ENCODE results near the gene COL2A1. TPM values are rescaled to one million over a fixed set of nuclear protein-coding genes. Genes with fewer than 3 reads are reported as not detected.
"Not testable (repeated sequence)": the region's sequence is repeated elsewhere in the genome, so short reads cannot be mapped to it uniquely, and the experiment has no call there.

Gene COL2A1
- total RNA-seq, 1 donor from 2014 or later, result not detected

DNA sequence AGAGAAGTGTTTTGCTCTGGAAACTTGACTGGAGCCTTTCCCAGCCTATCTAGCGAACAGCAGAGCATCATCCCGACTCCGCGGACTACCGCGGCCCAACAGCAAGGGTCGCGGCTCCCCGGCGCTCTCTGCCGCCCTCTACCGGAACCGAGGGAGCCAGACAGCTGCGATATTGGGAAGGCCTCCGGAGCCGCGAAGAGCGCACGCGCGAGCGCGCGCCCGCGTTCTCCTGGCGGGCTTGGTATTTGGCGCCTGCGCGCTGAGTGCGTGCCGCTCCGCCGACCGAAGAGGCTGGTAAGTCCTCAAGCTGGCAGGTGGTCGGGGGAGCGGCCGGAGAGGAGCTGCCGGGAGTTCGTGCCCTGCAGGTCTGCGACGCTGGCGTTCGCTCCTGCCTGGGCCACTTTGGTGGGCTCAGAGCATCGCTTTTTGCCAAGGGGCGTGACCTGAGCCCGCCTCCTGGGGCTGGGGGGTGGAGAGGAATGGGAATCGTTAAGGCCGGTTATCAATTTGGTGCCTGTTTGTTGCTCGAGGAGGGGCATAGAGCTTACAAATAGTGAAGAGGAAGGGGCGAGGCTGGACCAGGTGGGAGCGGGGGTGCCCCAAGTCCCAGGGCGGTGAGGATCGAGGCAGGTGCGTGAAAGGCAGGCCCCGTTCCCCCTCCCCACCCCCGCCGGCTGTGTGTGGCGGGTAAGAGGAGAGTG is 40.8 kb downstream of the COL2A1 start, which contains the start of gene TMEM106C:
TMEM106C (plus strand) TSS at position 257 of the 701 bp plus-strand sequence. CDS start 641 bp downstream, outside the sequence.
- peak; percentile 95 for ATAC-seq
- intact Hi-C loops (cut with DNase I), result no loop called here
- DNase-seq (ENCODE audit: low spot score), result peak; percentile 95

DNA sequence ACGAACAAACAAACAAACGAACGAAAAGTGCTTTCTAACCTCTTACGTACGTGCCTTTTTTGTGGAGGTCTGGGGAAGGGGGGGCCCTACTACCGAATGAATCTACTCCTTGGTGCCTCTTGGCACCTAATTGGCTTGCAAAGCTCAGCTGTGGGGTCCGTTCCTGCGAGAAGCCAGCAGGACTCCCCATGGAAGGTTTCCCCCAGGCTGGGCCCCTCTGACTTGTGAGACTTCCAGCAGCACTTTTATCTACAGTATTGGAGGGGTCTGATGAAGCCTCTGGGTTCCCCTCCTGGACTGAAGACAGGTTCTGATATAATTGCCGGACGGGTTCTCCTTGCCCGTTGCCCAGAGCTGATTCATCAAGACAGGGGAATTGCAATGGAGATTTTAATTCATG is 42.1 kb downstream of the COL2A1 start:
- intact Hi-C loops (cut with DNase I), result no loop called here
- DNase-seq (ENCODE audit: low spot score) (no peak), ATAC-seq (no peak)

DNA sequence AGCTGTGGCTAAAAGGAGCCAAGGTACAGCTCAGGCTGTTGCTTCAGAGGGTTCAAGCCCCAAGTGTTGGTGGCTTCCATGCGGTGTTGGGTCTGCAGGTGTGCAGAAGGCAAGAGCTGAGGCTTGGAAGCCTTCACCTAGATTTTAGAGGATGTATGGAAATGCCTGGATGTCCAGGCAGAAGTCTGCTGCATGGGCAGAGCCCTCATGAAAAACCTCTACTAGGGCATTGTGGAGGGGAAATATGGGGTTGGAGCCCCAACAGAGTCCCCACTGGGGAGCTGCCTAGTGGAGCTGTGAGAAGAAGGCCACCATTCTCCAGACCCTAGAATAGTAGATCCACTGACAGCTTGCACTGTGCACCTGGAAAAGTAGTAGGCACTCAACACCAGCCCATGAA is 46.6 kb downstream of the COL2A1 start:
- intact Hi-C loops (cut with DNase I); DNase-seq (ENCODE audit: low spot score); ATAC-seq: not testable (repeated sequence)

DNA sequence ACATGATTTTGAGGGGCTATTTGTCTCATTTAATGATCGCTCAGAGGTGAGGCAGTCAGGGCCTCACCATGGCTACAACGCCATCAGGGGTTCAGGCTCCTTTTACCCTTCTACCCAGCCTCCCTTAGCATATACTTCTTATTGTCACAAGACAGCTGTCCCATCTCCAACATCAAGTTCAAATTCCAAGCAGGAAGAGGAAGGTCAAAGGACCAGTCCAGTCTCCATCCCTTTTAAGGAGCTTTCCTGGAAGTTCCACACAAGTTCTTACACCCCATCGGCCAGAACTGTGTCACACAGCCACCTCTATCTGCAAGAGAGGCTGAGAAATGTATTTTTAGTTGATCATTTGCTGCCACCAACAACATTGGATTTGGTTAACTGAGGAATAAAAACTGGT is 49.2 kb downstream of the COL2A1 start:
- DNase-seq (ENCODE audit: low spot score) (no peak), ATAC-seq (no peak)
- intact Hi-C loops (cut with DNase I), result no loop called here

DNA sequence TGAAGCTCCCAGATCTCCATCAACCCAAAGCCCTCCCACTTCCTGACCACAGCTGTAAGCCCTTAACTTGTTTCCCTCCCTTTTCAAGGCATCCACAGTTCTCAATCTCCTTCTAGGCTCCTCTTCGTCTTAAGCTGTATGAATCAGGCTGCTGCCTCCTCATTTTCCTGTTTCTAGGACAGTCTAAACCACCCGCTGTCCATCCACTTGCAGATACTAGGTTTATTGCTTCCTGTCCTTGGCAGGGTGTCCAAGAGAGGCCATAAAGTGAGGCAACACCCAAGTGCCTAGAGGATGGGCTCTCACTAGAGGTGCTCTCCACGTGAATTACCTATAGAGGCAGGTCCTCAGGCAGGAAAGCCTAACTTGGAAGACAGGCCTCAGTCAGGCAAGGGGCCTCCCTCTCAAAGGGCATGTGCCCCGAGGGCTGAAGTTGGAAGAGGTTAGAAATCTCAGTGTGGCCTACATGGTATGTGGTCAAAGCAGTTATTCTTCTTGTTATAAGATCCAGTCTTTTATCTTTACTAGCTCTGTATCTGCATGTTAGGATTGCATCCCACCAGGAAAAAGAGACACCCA is 49.7 kb downstream of the COL2A1 start:
- no peak for DNase-seq (ENCODE audit: low spot score)
- ATAC-seq, result no peak
- intact Hi-C loops (cut with DNase I), result no loop called here

DNA sequence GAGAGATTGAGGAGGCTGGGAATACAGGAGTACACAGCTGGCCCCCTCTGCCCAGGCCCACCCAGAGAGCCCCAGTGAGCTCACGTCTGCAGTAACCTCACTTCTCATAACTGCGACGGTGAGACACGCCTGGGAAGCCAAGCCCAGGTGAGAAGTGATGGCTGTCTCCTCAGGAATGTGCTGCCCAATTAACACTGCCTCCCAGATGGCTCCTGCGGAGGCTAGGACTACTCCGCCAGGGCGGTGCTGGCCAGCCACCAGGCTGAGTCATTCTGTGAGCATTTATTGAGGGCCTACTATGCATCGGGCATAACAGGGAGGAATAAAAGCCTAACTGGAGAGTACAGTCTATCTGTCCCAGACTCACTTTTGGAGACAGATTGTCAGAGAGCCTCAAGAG is 50.2 kb downstream of the COL2A1 start:
- intact Hi-C loops (cut with DNase I), result no loop called here
- DNase-seq (ENCODE audit: low spot score), result no peak
- ATAC-seq, result no peak

DNA sequence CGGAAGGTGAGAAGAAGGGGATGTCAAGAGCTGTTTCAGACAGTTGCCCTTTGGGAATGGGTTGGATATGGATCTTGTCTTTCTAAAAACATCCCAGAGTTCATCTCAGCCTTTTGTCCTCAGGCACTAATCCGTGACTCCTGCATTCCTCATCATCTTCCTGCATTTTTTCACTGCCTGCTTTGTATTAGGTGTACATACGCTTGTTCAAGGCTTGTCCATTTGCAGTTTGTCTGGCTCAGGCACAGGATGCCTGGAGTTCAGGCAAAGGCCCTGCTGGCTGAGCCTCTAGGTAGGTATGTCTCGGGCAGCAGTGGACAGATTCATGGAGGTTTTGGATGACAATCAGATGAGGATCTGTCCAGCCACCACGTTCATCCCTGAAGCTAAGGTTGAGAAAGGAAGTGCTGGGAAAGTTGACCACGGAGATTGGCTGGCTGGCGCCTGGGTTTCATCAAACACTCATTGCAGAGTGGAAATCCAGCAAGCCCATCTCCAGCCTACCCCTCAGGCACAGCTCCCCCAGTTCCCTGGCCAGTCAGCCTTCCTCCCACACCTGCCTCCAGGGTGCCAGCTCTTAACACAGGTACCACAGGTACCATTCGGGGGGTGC is 53.3 kb downstream of the COL2A1 start:
- DNase-seq (ENCODE audit: low spot score), result no peak
- intact Hi-C loops (cut with DNase I), result no loop called here
- ATAC-seq, result no peak

DNA sequence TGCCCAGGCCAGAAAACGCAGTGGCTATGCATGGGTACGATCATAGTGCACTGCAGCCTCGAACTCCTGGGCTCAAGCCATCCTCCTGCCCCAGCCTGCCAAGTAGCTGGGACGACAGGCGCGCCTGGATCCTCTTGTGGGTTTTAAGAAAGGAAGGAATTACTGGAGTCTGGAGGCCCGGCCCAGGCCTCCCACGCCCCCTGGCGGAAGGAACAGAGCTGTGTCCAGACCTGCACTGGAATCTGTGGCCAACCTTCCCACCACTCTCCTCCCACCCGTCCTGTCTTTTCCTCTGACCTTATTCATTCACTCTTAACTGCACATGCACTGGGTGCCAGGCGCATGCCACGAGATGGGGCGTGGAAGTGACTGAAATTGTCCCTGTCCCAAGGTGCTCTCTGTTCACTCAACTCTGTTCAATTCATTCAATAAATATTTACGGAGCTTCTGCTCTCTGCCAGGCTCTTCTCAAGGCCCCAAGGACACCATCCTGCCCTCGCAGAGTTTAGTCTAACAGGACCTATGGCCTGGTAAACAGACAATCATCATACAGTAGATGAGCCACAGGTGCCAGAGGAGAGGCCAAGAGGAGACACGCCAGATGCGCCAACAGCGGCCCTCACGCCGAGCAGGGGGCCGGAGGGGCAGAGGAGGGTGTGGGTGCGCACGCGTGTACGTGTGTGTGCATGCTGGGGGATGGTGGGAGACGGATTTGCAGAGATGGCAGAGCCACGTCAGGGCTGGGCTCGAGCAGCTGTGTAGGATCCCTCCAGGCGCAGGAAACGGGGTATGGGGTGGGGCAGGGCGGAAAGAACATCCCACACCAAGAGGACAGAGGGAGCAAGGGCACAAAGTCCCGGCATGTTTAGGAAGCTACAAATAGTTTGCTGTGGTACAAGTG is 54.6 kb downstream of the COL2A1 start:
- DNase-seq (ENCODE audit: low spot score), result peak; percentile 83
- peak; percentile 78 for ATAC-seq
- intact Hi-C loops (cut with DNase I), result no loop called here

DNA sequence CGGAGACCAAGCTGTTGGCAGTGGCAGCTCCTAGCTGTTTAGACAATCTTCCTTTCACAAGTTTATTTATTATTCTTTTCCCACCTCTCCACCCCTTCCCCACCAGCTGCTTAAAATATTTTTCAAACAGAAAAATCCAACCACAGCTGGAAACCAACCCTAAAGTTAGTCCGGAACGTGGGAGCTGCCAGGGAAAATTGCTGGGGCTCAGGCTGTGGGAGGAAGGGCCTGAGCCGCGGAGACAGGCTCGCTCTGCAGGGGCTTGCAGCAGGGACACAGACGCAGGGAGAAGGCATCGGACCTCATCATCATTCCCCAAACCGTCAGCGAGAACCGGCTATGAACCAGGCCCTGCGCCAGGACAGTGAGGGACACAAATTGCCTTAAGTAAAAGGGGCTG is 56.9 kb downstream of the COL2A1 start:
- intact Hi-C loops (cut with DNase I), result no loop called here
- ATAC-seq (no peak), DNase-seq (ENCODE audit: low spot score) (peak; percentile 42)

DNA sequence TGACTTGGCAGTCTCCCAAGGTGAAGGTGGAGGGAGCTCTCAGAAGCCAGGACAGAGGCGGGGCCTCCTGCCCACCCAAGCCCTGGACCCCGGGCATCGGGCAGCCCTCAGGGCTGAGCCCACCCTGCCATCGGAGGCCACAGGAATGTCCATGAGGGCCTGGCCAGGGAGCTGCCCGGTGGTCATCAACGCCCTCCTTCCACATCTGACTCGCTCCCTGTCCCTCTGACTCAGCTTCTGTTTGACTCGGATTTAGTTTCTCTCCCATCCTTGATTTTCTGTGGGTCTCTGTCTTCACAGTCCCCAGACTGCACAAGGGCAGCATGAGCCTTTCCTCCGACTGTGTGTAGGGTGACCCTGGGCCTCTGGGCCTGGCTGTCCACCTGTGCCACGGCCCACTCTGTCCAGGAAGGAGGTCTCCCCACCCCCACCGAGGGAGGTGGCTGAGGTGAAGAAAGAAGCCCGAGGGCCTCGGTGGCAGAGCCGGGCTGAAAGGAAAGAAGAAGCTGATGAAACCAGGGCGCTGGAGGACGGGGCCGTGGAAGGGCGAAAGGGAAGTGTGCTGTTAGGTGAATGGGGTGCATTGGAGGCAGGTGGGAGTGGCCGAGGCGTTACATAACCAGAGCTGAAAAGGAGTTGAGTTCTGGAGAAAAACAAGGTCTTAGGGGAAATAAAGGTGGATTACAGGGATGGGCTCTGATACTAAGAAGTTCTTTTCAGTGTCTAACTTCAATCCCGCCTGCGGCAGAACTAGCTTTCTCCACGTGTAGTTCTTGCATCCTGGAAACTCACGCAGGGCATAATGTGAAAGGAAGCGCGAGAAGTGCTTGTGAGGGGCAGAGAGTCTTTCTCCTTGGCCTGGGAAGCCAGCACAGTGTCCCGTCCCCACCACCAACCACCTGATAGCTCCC is 57.6 kb downstream of the COL2A1 start:
- DNase-seq (ENCODE audit: low spot score), result peak; percentile 53
- ATAC-seq, result no peak
- intact Hi-C loops (cut with DNase I), result no loop called here

DNA sequence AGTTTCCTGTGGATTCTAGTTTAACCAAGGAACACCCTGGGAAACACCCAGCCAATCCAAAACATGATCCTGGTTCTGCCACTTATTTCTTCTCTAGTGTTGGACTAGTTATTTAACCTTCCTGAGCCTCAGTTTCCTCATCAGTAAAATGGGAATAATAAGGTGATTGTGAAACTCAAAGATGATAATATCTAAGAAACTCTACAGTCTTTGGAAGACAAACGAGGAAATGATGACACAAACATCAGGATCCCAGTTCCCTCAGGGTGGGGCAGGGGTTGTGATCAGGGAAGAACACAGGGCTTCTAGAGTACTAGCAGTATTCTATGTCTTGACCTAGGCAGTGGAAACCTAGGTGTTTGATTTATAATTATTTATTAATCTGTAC is 58.9 kb downstream of the COL2A1 start:
- intact Hi-C loops (cut with DNase I), result no loop called here
- no peak for ATAC-seq

DNA sequence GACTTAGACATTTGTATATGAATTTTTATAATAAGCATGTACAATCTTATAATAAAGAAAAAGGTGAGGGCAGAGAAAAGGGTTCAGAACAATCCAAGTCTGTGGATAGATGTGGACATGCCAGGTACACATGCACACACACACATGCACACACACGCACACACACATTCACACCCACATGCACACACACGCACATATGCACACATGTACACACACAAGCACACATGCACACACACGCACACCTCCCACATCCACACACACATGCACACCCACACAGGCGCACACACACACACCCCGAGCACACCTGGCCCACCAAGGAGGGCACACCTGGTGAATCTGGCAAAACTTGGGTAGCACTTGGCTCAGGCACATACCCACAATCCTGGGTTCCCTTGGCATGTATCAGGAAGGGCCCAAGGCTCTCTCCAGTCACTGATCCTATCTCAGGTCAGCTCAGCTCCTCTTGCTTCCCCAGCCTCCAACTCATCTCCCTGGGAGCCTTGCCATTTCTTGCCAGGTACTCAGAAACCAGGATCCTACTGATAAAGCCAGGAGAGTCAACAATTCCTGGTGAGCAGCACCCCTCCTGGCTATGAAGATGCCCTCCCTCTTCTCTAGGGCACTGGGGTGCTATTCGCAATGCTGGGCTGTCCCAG is 59.5 kb downstream of the COL2A1 start:
- no peak for ATAC-seq
- intact Hi-C loops (cut with DNase I), result no loop called here
- peak; percentile 15 for DNase-seq (ENCODE audit: low spot score)

More for the DNA sequence above, 58.9 kb downstream of the COL2A1 start:
- peak; percentile 30 for DNase-seq (ENCODE audit: low spot score)

DNA sequence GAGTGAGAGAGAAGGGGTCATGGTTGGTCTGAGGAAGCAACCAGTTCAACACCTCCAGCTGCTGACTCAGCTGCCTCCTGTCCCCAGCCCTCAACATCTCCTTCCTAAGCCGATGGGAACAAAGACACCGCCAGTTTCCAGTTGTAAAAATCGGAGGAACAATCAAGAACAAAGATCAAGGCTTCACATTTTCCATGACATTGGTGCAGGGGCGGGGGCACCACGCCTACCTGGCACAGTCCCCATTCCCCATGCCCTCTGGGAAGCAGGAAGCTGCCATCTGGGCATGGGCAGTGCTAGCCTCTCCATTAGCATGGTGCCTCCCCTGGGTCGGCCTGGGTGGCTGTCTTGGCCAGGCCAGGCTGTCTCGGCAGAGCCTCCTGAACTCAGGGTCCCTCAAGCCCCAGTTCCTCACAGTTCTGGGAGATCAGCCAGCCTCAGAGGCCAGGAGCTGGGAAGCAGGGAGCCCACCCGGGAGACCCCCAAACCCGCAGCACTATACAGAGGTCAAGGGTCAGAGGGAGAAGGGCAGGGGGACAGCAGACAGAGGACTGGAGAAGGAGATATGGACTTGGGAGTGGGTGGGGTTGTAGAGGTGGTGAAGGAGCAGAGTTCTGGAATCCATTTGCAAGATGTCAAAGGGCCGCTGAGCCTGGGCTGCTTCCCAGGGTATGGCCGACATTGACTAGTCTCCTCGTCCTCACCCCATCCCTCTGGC is 60.5 kb downstream of the COL2A1 start:
- no peak for ATAC-seq
- intact Hi-C loops (cut with DNase I), result no loop called here
- DNase-seq (ENCODE audit: low spot score), result peak; percentile 31

DNA sequence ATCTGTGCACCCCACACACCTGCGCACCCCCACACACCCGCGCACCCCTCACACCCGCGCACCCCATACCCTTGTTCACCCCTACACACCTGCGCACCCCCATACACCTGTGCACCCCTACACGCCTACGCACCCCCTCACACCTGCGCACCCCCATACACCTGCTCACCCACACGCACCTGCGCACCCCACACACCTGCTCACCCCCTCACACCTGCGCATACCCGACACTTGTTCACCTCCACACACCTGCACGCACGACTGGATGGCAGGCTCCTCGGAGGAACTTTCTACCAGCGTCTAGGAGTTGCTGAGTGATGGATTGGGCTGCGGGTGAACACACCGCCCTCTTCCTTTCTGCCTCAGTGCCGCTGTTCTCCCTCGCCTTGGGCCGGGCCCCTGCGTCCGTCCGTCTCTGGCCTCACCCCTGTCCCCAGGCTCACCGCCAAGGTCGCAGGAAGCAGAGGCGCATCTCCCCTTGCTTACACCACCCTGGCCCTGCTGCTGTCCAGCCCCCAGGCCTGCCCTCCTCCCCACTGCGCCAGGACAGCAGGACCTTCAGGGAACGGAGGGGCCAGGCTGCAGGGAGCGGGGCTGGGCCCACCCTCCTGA is 61.6 kb downstream of the COL2A1 start:
- DNase-seq (ENCODE audit: low spot score) (peak; percentile 47), ATAC-seq (no peak)
- intact Hi-C loops (cut with DNase I), result no loop called here

DNA sequence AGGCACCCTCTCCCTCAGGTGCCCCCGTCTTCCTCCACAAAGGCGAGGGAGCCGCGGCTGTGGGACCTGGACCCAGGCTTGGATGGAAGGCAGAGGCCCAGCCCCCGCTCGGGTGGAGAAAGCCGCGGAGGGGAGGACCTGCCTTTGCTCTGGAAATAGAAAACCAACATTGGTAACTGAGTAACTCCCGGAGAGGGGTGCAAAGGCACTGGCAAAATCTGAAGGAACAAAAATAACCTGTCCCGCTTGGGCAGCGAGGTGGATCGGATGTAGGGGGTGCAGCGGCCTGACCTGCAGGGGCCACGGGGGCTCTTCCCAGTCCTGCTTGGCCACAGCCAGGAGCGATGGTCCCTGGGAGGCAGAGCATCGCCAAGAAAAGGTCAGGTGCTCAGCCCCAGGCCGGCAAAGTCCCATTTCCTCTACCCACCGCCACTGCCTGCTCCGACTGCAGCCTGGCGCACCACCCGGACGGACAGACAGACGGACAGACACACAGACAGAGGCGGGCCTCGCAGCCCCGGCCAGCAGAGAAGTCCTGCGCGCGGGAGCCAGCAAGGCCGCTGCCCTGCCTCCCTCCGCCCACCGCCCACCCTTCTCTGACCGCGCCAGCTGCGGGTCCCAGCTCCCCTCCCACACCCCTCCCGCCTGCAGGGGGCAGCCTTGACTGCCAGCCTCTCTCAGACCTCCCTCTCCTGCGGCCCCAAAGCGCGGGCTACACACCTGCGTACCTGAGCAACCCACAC is 62.2 kb downstream of the COL2A1 start:
- DNase-seq (ENCODE audit: low spot score) (peak; percentile 62), ATAC-seq (no peak)
- intact Hi-C loops (cut with DNase I), result no loop called here

DNA sequence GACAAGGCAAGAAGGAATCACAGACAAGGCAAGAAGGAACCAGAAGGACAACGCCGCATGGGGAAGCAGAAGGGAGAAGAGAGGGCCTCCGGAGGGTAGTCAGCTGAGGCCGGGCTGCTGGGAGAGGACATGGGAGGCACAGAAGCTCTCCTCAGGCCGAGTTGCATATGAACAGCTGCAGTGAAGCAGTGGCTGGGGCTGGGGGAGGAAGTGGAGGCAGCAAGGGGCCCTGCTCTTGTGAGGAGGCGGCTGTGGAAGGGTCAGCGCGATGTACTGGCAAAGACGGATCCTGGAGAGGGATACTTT is 62.8 kb downstream of the COL2A1 start:
- intact Hi-C loops (cut with DNase I), result no loop called here
- DNase-seq (ENCODE audit: low spot score) (peak; percentile 35), ATAC-seq (no peak)

Data from sciatic nerve (tissue), 2 donors.